SK-MEL-5 (cell line): ENCODE measurements around the gene HTR1D. TPM values are rescaled to one million over a fixed set of nuclear protein-coding genes. Genes with fewer than 3 reads are reported as not detected.

ENCODE experiments used
- DNase-seq: peaks from one replicate; pipeline ENCODE4 v3.0.0-alpha.2; 2016; ENCODE audit warnings: low read depth, low spot score
- in situ Hi-C: cut with HindIII; loops from 2 replicates; pipeline ENCODE4 v1.10.0; 2016; ENCODE audit warnings: low sequenced_read_pairs, high pct_unique_total_duplicates, low pct_unique_long_range_greater_than_20kb
- small RNA-seq, 2 experiments: library from RNA; depleted of rRNA; stranded (forward); fragments of <200 nt; gene quantifications; one replicate each; pipeline ENCODE3, GENCODE V24; 2014
- total RNA-seq: library from RNA; depleted of rRNA; stranded (reverse); fragments of >200 nt; shearing (Covaris generic); gene quantifications from 2 replicates; pipeline ENCODE4 v1.2.3, GENCODE V29; 2014; rRNA removed

The HTR1D gene
- total RNA-seq, 1 experiment from 2014 or later, result not detected

- in situ Hi-C loops, result no loop called here
- DNase-seq, result no peak
These were observed 48.1 kb downstream of the HTR1D start for GRCh38 chr1:23169195-23169575.

GRCh38 chr1:23168445-23169194 is 48.7 kb downstream of the HTR1D start, which contains the start of gene LUZP1:
Gene LUZP1 (minus strand): TSS chr1:23168856.
- in situ Hi-C loops, result no loop called here

GRCh38 chr1:23168079-23168444 is 49.2 kb downstream of the HTR1D start:
- DNase-seq, result no peak
- in situ Hi-C loops, result no loop called here

More at GRCh38 chr1:23168445-23169194, 48.7 kb downstream of the HTR1D start, which contains the start of gene LUZP1:
- DNase-seq, result peak; percentile 75

- DNase-seq, result peak; percentile 37
- in situ Hi-C loops, result no loop called here
These were observed 49.8 kb downstream of the HTR1D start for GRCh38 chr1:23167353-23168078.

GRCh38 chr1:23166854-23167253 is 50.4 kb downstream of the HTR1D start:
- in situ Hi-C loops, result no loop called here
- no peak for DNase-seq

GRCh38 chr1:23163395-23163794 is 53.9 kb downstream of the HTR1D start:
- in situ Hi-C loops, result no loop called here
- no peak for DNase-seq

GRCh38 chr1:23159963-23160877 is 57.1 kb downstream of the HTR1D start:
- in situ Hi-C loops, result no loop called here
- no peak for DNase-seq

GRCh38 chr1:23156940-23157339 is 60.4 kb downstream of the HTR1D start:
- in situ Hi-C loops, result no loop called here
- no peak for DNase-seq

GRCh38 chr1:23152966-23153684 is 64.2 kb downstream of the HTR1D start:
- in situ Hi-C loops, result no loop called here
- no peak for DNase-seq

- in situ Hi-C loops, result no loop called here
- no peak for DNase-seq
These were observed 66.6 kb downstream of the HTR1D start for GRCh38 chr1:23150742-23151141.

GRCh38 chr1:23150125-23150524 is 67.2 kb downstream of the HTR1D start:
- in situ Hi-C loops, result no loop called here
- no peak for DNase-seq

- in situ Hi-C loops, result no loop called here
These were observed 68.2 kb downstream of the HTR1D start for GRCh38 chr1:23149114-23149513.

GRCh38 chr1:23148084-23148483 is 69.2 kb downstream of the HTR1D start:
- no peak for DNase-seq

More at GRCh38 chr1:23149114-23149513, 68.2 kb downstream of the HTR1D start:
- DNase-seq, result no peak

More at GRCh38 chr1:23148084-23148483, 69.2 kb downstream of the HTR1D start:
- in situ Hi-C loops, result no loop called here

Small RNA genes within 50 kb of the gene (small RNA-seq; reads per million reads assigned to genes)
- gene RNU6-135P (0 reads per million in 2 experiments), gene RNU6-514P (0 reads per million in 2 experiments)

Other genes with a start within 250 kb of the HTR1D start
- not detected in 2 replicates for gene LACTBL1, start 244.6 kb downstream of the HTR1D start, total RNA-seq
- gene TEX46, start 201.7 kb downstream of the HTR1D start, total RNA-seq, result not detected in 2 replicates
- gene KDM1A, start 198.0 kb downstream of the HTR1D start, total RNA-seq, result 99.2 and 101 TPM in 2 replicates
- gene LUZP1, start 48.6 kb downstream of the HTR1D start, total RNA-seq, result 13.2 and 15.0 TPM in 2 replicates
- 101 and 110 TPM in 2 replicates for gene HNRNPR, start 126.8 kb upstream of the HTR1D start, total RNA-seq
- gene ZNF436, start 152.3 kb upstream of the HTR1D start, total RNA-seq, result 8.1 and 8.5 TPM in 2 replicates
- gene TCEA3, start 207.2 kb upstream of the HTR1D start, total RNA-seq, result 0.05 TPM in 1 of 2 replicates, not detected in the other